Ureter (tissue), 1 donor: ENCODE results near the gene LIN37. TPM values are rescaled to one million over a fixed set of nuclear protein-coding genes. Genes with fewer than 3 reads are reported as not detected.
A peak's percentile ranks its signal among the peaks of the same experiment; 100 is the strongest.

ENCODE experiments used
- DNase-seq: peaks from one replicate; pipeline ENCODE4 v3.0.0-alpha.2; 2020; ENCODE audit warnings: low spot score
- total RNA-seq: library from RNA; stranded (reverse); gene quantifications from one replicate; pipeline ENCODE4 v1.2.4, GENCODE V29; 2023
- donor health status: DM: yes; HTN: yes; CAD: no.

The LIN37 gene
- 7.2 TPM for total RNA-seq

- DNase-seq = peak; percentile 99
Measured at GRCh38 chr19:35748106-35749020, at the start of gene LIN37. Gene LIN37, plus strand, starts transcription at chr19:35748576. Its CDS starts 149 bp downstream, at chr19:35748725.

- peak; percentile 94 for DNase-seq
Measured at GRCh38 chr19:35702223-35703012, 46.0 kb upstream of the LIN37 start.

- no peak for DNase-seq
Measured at GRCh38 chr19:35703343-35703742, 45.0 kb upstream of the LIN37 start.

GRCh38 chr19:35704218-35704617 lies 44.2 kb upstream of the LIN37 start, which contains the start of gene ZBTB32:
Gene ZBTB32, plus strand, starts transcription at chr19:35704558. Its CDS starts 10,069 bp downstream, at chr19:35714627.
- DNase-seq = no peak

- no peak for DNase-seq
Measured at GRCh38 chr19:35708391-35708790, 40.0 kb upstream of the LIN37 start.

GRCh38 chr19:35710784-35711723 lies 37.3 kb upstream of the LIN37 start:
- no peak for DNase-seq

- DNase-seq = no peak
Measured at GRCh38 chr19:35712567-35713505, 35.5 kb upstream of the LIN37 start.

GRCh38 chr19:35713506-35713850 lies 34.9 kb upstream of the LIN37 start:
- DNase-seq = no peak

GRCh38 chr19:35713904-35714495 lies 34.4 kb upstream of the LIN37 start:
- DNase-seq = no peak

- no peak for DNase-seq
Measured at GRCh38 chr19:35714601-35715354, 33.6 kb upstream of the LIN37 start.

- DNase-seq = no peak
Measured at GRCh38 chr19:35715355-35715809, 33.0 kb upstream of the LIN37 start.

GRCh38 chr19:35715981-35716800 lies 32.2 kb upstream of the LIN37 start:
- no peak for DNase-seq

- peak; percentile 96 for DNase-seq
Measured at GRCh38 chr19:35716801-35717664, 31.3 kb upstream of the LIN37 start.

- no peak for DNase-seq
Measured at GRCh38 chr19:35717665-35718344, 30.6 kb upstream of the LIN37 start, which contains the start of gene KMT2B. Gene KMT2B, plus strand, starts transcription at chr19:35718003. Its CDS starts 16 bp downstream, at chr19:35718019.

GRCh38 chr19:35718345-35719041 lies 29.9 kb upstream of the LIN37 start:
- DNase-seq = no peak
